HG03066 (cell line): Measurements from ENCODE around the gene CYP24A1.

Source experiments
- ATAC-seq: cut with Tn5 transposase; IDR thresholded peaks from one replicate; pipeline ENCODE4 v1.9.1; 2021; ENCODE audit warnings: low read depth; ENCODE audit not compliant: unreplicated experiment

CYP24A1 gene

DNA sequence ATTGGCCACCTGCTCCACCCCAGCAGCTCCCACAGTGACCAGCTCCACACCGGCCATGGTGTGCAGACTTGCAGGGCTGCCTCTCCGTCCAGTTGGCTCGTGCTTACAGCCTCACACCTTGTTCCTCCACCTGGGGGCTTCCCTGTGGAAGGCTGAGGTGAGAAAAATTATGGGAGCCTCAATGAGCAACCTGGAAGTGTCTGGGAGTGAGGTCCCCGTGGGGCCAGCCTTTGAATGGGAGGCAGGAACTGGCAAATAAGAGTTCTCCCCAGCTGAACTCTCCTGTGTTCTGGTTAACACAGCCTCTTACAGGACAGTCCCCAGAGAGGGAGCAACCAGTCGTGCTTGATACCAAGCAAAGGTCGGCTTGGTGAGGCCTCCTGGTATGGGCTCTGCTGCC is 30.3 kb upstream of the CYP24A1 start:
- no peak for ATAC-seq

DNA sequence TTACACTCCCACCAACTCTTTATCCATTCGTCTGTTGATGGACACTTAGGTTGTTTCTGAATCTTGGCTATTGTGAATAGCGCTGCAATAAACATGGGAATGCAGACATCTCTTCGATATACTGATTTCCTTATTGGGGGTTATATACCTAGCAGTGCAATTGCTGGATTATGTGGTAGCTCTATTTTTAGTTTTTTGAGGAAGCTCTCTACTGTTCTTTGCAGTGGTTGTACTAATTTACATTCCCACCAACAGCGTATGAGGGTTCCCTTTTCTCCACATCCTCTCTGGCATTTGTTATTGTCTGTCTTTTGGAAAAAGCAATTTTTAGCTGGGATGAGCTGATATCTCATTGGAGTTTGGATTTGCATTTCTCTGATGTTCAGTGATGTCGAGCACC is 29.5 kb upstream of the CYP24A1 start:
- no peak for ATAC-seq

DNA sequence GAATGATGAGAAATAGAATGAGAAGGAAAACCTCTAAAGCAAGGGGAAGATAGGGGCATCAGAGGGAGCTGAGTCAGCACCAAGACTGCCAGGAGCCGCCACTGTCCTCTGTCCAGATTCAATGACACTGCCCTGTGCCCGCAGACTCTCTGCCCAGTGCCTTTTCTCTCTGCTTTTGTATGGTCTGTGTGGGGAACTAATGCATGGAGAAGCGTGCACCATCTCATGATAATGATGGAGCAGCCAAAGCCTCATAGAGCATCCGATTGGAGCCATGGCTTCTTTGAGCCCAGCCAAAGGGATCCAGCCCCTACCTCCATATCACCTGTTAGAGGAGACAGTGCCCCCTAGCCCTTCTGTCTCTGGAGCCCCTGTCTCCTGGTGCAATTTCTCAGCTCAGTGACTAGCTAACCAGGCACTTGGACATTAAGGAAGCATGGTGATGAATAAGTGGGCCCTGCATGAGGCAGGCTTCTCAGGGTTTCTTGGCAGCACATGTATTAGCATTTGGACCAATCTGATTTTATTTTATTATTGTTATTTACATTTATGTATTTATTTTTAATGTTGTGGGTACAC is 27.6 kb upstream of the CYP24A1 start:
- ATAC-seq: no peak

DNA sequence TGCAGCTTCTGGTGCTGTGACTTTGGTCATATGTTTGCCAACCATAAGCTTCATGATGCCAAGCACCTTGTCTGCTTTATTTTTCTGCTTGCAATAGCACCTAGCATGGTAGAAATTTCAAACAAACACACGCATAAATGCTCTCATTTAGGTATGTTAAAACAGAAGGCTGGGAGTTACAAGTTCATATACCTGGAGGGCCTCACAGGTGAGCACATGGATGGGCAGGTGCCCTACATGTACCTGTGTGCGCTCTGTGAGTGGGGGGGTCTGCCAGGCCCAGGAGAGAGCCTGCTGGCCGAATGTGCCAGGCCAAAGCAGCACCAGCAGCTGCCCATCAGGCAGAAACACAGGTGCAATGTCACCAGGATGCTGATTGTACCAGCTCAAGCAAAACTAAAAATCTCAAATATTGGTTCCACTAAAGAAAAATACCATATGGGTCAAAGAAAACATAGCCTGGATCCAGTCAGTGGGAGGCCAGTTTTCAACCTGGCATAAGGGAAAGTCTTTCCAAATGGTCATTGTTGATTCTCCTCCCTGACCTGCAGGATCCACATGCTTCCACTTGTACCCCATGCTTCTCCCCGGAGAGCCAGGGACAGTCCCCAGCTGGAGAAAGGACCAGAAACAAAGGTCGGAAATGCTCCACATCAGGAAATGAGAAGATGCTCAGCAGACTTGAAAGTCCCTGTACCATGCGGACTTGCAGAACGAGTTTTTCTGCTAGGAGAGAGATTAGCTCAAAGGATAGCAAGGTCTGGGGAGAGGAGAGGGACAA is 26.9 kb upstream of the CYP24A1 start:
- ATAC-seq: no peak

DNA sequence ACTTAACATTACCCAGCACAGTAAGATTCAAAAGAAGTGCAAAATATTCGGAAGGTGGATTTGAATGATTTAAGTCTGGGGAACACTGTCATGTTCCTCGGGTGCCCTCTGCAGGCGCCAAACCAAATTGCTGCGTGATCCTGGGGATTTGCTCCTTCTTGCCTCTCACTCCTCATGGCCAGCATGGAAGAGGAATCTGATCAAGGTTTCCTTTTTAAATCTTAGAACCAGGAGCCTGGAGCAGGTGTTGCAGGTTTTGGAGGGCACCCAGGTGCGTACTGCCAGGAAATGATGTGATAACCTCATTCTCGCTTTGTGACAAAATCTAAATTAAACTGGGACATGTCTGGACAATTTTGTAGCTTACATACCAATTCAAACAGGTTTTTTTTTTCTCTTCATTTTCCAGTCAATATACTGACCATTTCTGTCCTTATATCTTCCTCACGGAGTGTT is 26.0 kb upstream of the CYP24A1 start:
- no peak for ATAC-seq

DNA sequence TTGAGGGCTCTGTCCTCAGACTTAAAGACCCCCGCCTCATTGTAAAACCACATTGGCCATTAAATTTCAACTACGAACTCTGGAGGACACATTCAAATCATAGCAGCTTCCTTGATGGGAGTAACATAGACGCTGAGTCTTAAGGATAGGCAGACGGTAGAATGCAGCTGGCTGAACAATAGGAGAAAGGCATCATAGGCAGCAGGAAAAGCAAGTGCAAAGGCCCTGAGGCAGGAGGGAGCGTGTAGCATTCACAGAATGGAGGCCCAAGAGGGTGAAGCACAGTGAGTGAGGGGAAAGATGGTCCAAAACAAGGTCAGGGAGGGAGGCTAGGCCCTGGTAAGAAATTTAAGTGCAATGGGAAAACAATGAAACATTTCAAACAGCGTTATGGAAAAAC is 25.5 kb upstream of the CYP24A1 start:
- ATAC-seq: no peak

DNA sequence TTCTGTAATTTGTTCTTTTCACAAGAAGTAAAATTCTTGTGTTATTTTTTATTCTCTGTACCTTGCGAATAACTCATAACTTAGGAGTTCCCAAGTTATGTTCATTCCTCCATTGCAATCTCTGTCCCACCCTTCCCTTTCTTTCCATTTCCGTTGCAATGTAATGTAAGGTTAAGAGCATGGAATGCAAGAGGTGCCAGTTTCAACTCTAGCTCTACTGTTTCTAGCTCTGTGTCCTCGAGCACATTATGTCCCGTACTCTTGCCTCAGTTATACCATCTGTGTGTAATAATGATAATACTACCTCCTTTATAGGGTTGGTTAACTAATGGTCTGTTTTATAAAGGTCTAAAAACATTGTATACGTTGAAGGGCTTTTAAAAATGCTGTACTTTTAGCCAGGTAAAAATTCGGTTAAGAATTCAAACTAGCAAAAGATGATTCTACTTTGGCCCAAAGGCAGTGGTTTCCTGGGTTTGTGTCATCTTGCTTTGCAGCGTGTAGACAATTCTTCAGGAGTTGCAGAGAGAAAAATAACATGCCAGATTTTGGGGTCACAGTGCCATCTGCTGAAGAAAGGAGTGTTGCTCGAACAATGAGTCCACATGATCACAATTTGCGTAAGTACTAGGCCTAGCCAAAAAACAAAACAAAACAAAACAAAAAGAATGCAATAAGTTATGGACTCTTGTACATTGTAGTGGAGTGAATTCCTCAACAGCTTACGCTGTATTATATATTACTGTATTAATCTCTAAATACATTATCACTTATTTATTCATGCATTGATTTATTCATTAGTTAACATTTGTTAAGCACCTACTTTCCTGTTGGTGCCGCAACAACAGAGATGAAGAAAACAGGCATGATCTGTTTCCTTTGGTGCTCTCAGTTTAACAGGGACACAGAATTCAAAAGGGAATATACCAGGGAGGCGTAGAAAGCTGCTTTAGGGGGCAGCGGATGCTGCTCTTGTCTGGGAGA is 24.1 kb upstream of the CYP24A1 start:
- no peak for ATAC-seq

DNA sequence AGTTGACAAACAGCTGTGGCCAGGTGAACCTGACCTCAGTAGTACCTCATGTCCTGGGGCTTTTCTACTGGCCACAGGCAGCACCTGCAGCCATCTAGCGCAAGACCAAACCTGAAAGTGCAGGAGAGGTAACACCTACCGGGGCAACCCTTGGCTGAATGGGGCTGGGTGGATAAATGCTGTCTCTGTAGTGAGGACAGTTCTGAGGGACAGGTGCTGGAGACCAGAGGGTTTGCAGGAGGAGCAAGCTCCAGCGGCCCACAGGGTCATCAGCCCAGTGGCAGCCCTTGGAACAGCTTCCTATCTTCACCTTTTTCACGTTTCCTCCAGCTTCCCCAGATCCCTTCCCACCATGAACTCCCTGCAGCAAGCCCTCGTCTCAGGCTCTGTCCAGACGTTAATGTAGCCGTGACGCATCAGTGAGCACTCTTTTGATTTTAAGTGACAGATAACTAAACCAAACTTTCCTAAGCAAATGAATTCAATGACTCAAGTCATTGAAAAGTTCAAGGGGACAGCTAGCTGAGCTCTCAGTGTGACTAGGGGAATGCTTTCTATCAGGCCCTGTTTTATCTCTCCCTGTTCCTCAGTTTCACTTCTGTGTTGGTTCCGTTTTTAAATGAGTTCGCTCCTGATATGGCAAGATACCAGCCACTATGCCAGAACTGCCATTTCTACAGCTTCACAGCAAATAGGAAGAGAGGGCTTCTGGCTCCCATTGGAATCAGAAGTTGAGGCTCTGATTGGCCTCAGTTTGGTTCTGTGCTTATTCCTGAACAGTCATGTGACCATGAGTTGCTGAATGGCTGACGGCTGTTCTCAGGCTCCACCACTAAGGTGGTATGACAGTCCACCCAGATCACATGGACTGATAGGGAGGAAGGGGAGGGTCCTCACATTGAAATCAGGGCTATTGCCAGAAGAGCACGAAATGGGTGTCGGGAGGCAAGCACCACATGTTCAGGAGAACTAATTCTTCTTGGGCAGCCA is 22.0 kb upstream of the CYP24A1 start:
- ATAC-seq: no peak

DNA sequence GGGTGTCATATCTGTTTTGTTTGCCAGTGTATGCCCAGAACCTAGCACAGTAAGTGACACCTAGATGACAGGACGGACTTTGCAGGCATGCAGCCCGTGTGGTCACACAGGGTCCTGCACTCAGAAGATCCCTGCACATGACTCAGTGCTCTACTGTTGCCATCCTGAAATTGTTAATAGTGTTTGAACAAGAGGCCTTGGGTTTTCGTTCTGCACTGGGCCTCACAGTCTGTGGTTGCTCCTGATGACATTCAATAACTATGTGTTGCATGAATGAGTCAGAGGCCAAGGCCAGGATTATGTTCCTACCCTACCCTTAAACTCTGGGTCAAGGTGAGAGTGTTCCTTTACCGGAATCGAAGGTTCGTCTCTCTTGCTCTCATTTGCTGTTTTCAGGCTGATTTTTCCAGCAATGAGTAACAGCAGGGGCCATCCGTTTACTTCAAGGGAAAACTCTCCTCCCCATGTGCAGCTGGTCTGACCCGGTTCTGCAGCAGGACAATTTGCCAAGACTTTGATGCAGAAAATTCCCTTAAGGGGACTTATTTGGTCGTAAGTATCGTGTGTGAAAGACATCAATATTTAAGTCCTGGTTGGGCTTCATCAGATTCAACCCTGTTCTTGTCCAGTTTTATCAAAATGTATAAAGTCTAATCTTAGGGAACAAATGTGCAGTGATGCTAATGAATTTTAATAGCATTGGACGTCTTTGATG is 21.1 kb upstream of the CYP24A1 start:
- no peak for ATAC-seq

DNA sequence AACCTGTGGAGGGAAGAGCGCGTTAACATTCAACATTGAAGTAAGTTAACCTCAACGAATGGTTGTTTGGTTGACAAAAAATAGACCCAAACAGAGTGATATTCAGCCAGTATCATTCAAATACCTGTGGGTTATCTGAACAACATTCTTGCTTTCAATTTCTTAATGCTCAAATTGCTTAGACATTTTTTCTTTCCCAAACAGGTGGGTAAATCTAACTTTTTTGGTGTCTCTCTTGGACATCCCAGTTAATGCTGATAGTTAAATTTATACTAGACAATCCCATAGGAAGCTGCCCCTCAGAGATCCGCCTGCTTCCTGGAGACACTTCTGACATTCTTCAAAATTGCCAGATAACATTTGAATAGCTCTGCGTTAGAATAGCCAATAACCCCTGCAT is 20.0 kb upstream of the CYP24A1 start:
- ATAC-seq: no peak

DNA sequence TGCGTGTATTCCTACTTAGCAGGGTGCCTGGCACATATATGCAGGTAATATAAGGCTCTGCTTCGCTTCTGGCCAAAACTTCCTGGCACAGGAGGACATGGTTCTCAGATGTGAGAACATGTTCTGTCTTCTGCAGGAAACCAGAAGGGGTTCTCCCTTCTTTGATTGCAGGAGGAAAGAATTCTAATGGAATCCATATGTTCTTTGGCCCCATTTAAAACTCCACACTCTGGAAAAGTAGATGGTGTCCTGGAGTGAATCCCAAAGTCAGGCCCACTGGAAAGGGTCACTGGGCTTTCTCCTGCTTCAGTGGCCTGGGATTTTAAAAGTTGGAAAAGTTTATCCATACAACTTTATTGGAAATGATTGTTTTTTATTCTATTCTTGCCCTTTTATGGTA is 16.4 kb upstream of the CYP24A1 start:
- ATAC-seq: no peak

DNA sequence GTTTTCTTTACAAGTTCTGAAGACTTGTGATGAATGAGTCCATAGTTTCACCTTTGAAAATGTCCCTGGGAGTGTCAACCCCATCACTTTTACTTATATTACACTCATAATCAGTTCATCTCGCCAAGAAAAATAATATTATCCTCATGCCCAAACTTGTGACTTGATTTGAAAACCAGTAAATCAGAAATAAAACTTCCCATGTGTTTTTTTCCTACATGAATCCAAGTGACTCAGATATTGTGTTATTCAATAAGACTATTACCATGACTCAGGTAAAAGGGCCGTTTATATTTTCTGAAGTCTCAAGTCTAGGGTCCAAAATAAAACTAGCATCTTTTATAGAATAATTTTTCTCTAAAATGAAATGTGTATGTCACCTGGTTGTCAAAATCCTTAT is 15.8 kb upstream of the CYP24A1 start:
- ATAC-seq: no peak

DNA sequence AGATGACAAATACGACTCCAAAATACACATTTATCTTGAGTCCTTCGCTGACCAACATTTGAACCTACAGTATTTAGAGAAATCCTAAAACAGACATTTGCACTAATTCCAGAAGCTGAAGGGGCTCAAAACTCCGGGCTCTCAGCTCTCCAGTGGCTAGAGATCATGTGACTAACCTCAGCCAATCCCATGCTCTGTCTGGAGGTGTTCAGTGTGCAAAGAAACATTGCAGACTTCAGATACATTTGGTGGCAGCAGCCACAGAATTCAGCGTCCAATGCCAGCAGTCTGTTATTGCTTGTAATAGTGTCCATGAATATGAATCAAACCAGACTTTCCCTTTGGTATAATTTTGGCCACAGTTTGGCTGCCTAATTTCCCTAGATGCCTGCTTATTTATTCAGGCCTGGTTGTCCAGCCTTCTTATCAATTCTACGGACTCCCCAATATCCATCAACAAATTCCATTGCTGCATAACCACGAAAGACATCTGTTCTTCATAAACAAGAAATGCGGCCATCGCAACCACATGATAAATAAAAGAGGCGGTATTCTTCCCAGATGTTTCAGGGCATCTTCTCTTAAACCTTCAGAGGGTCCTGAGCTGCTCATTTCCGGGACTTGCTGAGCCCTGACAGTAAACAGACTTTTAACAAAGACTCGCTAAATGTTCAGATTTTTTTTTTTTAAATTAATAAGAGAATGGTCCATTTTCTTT is 14.5 kb upstream of the CYP24A1 start:
- no peak for ATAC-seq

DNA sequence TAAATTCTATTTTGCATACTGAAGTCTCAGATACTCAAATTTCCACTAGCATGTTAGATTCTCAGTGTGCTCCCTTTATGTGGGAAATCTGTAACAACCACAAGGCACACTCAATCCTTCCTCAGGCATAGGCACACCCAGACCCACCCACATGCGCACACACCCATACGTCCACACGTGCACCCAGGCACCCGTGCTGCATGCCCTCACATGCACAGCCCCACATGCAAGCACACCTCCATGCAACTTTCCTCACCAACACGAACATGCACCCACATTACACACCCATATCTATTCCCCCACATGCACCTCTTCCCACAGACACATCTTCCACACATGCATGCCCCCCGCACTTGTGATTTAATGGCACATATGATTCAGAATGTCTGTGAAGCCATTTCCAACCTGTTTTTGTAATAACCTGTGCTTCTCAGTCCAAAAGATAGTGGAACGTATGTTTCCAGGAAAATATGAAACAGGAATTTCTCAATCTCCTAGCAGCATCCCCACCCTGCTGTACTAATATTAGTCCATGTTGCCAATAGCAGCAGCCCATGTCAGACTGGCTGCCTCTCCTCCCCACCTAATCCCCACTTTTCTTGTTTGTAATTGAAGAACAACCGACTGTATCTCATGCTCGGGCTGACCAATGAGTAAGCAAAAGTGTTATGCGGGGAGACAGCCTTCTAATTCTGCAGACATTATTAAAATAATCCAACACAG is 11.3 kb upstream of the CYP24A1 start:
- ATAC-seq: no peak

DNA sequence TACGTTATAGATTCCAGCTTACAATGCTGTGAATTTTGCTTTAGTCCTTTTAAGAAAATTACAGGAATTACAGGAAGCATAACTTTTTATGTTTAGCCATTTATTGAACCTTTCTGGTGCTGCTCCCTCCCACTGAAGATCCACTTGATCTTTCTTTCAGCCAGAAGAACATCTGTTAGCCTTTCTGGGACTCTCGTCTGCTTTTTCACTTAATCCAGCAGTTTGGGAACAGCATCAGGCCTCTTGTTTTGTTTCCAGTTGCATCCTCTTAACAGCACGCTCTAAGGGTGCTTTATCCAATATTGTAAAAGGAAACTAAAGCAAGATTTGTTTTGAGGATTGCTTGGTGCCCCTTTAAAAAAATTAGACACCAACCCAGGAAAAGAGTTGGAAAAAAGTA is 10.3 kb upstream of the CYP24A1 start:
- ATAC-seq: no peak

DNA sequence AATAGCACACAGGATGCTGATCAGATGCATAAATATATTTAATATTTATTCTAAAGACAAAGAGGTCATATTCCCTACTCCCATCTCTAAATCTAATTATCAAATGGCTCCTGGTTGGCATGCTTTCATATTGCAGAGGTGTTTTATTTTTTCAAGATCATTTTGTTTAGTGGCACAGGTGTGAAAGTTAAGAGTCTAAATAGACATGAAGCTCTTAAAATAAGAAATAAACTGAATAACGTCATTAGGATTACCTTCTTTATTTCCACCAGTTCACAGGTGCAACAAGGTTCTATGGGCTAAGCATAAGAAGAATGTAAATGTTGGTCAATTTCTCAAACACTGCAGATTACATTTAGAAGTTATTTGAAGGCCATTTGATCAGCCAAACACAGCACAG is 7.1 kb upstream of the CYP24A1 start:
- ATAC-seq: no peak

DNA sequence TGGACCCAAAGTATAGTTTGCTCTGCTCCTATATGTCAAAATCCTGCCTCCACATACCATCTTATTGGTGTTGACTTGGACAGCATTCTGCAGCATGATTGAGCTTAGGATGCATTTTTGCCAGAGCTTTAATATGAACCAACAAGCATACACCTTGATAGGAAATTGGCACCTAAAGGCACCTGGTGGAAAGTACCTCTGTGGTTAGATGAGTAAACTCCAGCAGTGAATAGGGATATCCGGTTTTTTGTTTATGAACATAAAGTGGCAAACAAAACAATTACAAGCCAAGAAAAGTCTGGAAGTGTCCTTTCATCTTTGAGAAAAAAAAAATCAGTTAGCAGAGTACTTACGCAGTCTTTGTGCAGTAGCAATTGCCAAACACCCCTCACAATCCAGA is 6.2 kb upstream of the CYP24A1 start:
- ATAC-seq: no peak

DNA sequence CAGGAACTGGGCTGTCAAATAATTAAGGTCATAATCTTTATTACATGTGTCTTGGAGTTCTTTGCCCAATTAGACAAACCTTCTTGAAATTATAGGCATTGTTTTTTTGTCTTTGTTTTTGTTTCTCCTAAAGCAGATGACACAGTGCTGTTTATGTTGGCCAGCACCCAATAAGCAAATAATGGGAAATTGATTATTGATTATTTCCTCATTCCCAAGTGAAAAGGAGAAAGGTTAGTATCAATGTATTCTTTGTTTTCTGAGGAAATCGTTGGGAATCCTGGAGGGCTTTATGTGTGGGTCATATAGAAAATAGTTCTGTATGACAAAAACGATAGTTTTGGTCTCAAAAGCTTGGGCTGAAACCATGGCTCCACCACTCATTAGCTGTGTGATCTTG is 4.5 kb upstream of the CYP24A1 start:
- ATAC-seq: no peak
